ENCODE data around the gene YWHAQ. TPM values are rescaled to one million over a fixed set of nuclear protein-coding genes. Genes with fewer than 3 reads are reported as not detected.
"Not testable (repeated sequence)": the region's sequence is repeated elsewhere in the genome, so short reads cannot be mapped to it uniquely, and the experiment has no call there.

YWHAQ gene
- total RNA-seq, 1 donor from 2014 or later, result 119 TPM

DNA sequence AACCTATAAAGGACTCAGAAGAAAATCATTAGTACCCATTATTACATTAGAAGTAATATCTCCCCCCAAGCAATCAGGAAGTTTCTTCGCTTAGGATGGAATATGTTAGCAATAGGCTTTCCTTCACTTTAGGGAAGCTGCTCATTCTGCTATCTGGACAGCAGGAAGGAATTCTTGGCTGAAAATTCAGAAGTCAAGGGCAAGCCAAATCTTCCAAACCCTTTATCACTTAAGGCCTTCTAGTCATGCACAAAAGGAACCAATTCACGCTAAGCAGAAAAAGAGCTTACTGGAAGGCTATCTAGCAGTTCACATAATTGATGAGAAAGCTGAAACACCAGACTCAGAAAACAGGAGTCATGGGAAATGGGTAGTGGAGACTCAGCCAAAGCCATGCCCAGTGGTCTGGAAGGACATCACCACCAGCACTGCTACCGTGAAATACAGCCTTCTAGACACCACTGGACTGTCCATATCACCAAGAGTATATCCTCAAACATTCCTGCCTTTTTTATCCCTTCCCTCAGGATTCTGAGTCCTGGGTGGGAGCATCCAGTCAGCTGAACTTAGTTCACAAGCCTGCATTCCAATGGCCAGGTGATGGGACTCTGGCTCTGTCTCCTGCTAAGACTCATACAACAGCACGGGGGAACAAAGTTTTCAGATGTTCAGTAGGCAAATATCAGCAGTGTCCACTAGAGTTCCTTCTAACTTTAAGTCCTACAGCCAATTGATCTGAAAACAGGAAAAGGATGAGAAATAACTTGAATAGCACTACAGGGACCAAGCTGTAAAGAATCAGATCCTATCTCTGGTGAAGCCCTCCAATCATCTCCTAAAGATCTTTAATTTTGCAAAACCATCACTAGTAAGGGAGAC lies 60.4 kb downstream of the YWHAQ start:
- intact Hi-C loops (cut with micrococcal nuclease), result no loop called here
- DNase-seq (no peak), ATAC-seq (no peak)

DNA sequence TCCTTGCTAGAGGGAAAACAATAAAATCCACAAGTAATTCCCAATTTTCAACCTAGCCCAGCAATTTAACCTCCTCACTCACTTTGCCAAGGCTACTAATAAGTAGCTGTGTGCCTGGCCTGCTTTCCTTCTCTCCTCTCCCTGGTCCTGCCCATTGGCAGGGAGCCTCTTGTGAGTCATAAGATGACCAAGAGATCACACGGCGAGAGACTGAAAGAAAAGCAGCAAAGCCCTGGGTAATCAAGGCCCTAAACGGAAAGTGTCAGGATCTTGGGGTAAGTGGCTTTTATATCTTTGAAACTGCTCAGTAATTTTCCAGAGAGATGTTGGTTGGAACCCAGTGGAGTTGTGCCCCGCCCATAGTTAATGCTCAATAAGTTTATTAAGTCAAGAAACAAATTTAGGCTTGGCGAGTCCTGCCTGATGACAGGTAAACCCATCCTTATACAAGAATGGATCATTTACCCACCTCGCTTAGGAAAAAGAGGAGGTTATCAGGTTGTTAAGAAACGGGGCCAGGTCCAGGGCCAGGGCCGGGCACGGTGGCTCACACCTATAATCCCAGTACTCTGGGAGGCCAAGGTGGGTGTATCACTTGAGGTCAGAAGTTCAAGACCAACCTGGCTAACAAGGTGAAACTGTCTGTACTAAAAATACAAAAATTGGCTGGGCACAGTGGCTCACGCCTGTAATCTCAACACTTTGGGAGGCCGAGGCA lies 65.2 kb downstream of the YWHAQ start:
- ATAC-seq, result peak; percentile 95
- intact Hi-C loops (cut with micrococcal nuclease), result no loop called here
- DNase-seq, result peak; percentile 74

DNA sequence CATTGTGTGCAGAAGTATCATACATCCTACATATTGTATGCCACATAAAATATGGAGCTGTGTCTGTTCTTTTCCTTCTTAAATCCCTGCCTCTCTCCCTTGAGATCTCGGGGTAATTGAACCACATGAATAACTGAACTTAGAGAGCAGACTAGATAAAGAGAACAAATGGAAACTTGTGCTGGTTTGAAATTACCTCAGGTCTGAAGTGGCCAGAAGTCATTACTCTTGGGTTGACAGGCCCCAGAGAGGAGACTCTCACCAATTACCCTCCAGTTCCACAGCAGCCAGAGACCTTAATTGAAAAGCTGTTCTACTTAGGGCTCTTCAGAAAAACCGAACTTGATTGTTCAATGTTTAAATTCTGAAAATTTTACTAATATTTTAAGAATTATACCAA lies 70.2 kb downstream of the YWHAQ start:
- no peak for ATAC-seq
- no peak for DNase-seq
- intact Hi-C loops (cut with micrococcal nuclease), result no loop called here

DNA sequence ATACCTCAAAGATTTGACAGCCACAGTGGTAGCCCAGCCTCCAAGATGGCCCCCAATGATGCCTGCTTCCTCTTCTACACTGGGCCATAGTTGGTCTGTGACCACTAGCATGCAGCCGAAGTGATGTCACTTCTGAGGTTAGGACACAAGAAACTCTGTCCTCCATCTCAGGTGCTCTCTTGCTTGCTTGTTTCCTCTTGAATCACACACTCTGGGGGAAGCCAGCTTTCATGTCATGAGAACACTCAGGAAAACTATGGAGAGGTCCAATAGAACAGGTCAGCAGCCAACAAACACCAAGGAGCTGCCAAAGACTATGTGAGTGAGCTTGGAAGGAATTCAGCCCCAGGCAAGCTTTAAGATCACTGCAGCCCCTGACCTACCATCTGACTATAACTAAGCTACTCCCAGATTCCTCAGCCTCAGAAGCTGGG lies 71.8 kb downstream of the YWHAQ start:
- intact Hi-C loops (cut with micrococcal nuclease), result no loop called here
- DNase-seq, result no peak
- ATAC-seq, result no peak

DNA sequence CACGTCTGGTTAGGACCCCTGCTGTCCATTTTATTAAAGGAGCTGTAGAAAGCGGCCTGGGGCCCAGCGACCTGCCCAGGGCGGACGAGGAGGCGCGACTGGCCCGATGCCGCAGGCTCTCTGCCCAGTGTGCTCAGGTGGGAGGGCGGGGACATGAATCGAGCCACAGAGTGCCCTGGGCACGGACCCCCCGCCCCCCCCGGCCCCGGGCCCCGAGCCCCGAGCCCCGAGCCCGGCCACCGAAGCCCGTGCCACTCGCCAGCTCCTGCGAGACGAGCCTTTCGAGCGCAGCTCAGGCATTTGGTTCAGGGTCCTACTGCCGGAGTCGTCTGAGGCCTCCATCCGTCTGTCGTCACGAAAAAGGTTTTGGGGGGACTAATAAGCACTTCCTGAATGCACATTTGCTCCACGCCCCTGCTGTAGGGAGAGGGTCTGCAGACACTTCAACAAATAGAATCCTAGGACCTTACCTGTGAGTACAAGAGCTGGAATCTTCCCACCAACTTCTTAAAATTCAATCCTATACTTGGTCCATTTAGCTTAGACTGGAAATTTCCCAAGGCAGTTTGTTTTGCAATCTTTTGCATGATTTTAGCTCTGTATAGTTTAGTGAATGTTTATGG lies 74.6 kb downstream of the YWHAQ start:
- ATAC-seq (peak; percentile 62), DNase-seq (no peak)
- intact Hi-C loops (cut with micrococcal nuclease), result no loop called here

DNA sequence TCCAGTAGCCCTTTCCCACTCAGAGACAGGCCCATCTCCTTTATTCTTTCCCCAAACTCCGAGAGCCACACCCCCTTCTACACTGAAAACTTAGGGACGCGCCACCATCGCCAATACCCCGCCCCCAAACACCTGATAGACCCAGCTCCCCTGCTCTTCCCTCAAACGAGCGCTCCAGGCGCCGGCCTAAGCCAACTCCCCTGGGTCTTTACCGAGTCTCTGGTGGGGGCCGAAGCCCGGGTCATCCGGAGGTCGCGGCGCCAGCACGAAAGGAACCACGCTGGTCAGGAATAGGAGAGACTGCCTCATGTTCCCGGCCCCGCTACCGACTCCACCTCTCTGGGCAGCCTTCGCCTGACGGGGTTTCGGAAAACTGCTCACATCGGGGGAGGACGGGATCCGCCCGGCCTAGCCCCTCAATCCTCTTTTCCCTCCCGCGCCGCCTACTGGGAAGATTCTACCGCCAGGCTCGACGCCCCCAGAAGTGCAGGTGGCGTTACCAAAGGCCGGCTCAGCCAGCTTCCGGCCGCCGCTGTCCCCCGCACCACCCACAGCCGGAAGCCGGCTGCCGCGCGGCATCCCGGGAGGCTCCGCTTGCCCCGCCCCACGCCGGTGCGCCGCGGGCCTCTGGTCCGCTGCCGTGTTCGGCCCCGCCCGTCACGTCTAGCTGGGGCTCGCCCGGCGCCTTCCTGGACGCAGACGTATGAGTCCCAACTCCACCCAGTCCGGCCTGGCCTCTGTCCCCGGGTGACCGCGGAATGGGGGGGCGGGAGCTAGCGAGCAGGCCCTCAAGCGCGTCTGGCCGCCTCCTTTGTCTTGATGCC lies 75.3 kb downstream of the YWHAQ start, which contains the start of gene ADAM17:
TSS of gene ADAM17 (minus strand) at position 534 of the 824 bp plus-strand sequence. CDS start at position 309, 225 bp downstream.
- intact Hi-C loops (cut with micrococcal nuclease), result no loop called here
- peak; percentile 99 for DNase-seq
- peak; percentile 96 for ATAC-seq

DNA sequence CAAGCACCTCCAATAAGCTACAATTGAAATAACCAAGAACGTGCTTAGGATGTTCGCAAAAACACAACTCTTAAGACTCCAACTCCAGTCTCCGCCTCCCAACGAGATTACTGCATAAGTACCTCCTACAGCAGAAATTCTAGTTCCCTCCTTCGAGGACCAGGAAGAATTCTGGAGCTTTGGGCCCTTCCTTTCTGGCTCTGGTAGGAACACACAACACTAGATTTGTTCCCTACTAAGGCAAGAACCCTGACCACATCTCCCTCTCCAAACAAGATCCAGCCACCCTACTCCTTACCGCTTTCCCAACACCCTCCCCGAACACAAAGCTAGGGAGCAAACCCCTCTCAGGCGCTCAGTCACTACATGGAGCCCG lies 75.9 kb downstream of the YWHAQ start:
- ATAC-seq (peak; percentile 6), DNase-seq (no peak)
- intact Hi-C loops (cut with micrococcal nuclease), result no loop called here

DNA sequence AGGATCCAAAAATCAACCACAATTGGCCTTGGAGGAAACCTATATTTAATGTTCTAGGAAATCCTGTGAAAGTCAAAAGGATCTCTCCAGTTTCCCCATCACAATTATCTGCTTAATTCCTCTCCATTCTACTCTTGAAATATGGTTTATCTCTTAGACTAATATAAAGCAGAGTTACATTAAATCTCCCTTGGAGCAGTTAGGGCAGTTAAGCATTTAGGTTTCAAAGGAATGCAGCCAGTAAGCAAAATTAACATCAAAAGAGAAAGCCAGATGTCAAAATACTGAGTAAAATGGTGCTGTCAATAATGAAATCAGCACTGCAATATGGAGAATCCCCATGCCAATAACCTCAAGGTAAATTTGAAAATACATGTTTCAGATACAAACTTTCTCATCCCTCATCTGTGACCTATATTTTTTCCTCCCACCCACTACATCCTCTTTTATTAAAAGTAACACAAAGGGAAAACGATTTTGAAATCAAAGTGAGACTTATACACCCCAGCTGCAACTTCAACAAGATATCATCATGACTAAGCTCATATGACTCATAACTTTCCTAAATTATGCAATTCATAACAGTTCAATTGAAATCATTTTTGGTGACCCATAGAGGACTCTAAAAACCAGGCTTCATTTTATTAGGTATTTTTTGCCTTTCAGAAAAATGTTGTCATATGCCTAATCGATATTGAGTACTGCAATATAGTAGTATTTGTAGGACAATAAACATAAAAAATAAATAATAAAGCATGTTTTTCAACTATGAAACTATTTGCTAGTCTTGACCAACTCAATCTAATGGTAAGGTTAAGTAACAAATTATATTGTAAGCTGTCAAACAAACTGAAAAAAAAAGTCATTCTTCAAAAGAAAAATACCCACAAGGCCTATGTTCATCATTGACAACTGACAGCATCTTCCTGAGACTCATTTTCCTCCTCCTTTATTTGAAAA lies 78.3 kb downstream of the YWHAQ start:
- intact Hi-C loops (cut with micrococcal nuclease), result no loop called here
- no peak for ATAC-seq
- no peak for DNase-seq

DNA sequence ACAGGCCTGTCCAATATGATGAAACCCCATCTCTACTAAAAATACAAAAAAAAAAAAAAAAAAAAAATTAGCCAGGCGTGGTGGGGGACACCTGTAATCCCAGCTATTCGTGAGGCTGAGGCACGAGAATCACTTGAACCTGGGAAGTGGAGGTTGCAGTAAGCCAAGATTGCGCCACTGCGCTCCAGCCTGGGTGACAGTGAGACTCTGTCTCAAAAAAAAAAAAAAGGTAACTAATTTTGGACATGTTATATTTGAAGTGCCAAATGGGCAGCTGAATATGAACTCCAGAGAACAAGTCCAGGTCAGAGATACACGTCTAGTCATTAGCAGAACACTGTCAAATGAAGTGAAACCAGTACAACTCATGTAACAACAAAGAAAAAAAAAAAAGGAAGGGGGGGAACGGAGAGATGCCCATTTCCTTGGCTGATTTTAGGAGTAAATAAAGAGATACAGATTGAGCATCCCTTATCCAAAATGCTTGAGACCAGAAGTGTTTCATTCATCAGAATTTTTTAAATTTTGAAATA lies 79.9 kb downstream of the YWHAQ start:
- ATAC-seq; DNase-seq; intact Hi-C loops (cut with micrococcal nuclease): not testable (repeated sequence)

DNA sequence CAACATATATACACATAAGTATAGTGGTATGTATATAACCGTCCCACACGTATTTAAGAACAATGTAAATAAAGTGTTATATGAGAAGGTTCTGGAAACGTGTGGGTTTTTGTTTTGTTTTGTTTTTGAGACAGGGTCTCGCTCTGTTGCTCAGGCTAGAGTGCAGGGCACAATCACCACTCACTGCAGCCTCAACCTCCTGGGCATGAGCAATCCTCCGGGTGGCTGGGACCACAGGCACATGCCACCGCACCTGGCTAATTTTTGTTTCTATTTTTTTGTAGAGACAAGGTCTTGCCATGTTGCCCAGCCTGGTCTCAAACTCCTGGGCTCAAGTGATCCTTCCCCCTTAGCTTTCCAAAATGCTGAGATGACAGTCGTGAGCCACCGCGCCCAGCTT lies 81.4 kb downstream of the YWHAQ start:
- ATAC-seq, result no peak
- intact Hi-C loops (cut with micrococcal nuclease), result no loop called here
- DNase-seq, result no peak

DNA sequence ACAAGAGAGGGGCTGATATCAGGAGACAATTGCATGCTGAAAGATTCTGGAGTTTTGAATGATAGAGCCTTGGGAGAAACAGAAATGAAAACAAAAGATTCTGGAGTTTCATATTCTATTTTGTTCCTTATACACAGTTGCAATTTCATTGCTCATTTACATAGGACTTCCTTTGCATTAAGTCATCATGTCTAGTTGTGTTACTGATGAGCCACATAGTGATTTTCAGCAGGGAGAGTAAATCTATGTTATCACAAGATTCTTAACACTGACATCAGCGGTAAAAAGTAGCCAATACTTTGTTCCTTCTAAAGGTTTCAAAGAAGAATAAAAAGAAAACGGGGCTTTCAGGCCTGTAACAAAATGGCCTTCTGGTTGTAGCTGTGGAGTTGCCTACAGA lies 82.3 kb downstream of the YWHAQ start:
- ATAC-seq (no peak), DNase-seq (no peak)
- intact Hi-C loops (cut with micrococcal nuclease), result no loop called here

DNA sequence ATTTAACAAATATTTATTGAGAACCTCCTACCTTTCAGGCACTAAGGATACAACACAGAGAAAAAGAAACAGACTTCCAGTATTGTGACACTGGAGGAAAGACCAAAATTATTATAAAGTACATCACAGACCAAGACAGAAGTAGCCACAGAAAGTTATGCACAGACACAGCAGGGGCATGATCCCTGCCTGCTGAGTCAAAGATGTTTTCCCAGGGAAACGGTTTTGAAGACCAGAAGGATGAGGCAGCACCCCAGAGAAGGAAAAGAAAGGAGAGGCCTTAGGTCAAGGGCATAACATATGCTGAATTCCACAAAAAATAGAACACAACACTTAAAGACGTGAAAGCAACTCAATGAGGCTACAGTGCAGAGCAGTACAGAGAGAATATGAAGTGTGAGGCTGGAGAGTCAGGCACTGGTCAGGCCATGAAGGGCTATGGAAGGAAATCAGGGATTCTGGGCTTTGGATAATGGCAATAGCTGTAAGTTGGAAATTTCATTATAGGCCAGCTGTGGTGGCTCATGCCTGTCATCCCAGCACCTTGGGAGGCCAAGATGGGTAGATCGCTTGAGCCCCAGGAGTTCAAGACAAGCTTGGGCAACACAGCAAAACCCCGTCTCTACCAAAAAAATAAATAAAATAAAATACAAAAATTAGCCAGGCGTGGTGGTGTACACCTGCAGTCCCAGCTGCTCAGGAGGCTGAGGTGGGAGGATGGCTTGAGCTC lies 83.4 kb downstream of the YWHAQ start:
- intact Hi-C loops (cut with micrococcal nuclease), result no loop called here
- DNase-seq (no peak), ATAC-seq (no peak)

DNA sequence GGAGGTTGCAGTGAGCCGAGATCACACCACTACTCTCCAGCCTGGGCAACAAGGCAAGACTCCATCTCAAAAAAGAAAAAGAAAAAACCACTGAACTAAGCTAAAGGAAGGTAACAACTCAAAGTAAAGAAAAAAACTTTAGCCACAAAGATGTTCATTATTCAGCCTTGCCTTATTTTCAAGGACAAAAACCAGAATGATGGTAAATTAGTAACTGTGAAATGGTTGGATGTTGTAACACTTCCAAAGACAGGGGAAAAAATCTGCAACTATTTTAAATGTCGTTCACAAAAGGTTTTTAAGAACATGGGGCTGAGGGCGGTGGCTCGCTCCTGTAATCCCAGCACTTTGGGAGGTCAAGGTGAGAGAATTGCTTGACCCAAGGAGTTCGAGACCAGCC lies 85.3 kb downstream of the YWHAQ start:
- ATAC-seq, result no peak
- intact Hi-C loops (cut with micrococcal nuclease), result no loop called here
- DNase-seq, result no peak

DNA sequence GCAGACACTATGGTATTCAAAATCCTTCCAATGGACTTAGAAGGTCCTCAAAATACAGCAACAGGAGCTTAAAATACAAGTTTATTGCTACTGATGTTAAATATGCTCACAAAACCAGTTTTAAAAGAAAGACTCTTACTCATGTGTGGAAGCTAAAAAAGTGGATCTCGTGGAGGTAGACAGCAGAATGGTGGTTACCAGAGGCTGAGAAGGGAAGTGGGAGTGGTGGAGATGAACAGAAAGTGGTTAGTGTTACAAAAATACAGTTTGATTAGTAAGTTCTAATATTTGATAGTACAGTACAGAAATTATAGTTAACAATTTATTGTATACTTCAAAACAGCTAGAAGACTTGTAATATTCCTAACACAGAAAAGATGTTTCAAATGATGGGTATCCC lies 87.2 kb downstream of the YWHAQ start:
- intact Hi-C loops (cut with micrococcal nuclease), result no loop called here
- ATAC-seq (no peak), DNase-seq (no peak)

DNA sequence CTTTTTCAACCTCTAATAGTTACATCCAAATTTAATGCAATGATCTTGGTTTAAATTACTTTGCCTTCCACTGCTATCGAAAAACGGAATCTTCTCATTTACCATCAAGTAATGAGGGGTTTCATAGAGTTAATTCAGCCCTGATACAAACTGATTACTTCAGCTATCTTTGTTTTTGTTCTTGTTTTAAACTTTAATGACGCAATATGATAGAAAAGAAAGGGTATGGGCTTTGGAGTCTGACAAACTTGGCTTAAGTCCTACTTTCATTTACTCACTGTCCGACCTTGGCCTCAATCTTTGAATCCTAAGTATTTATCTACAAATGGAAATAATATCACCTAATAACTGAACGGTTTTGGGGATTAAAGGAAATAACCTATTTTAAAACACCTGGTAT lies 91.3 kb downstream of the YWHAQ start:
- peak; percentile 68 for ATAC-seq
- no peak for DNase-seq
- intact Hi-C loops (cut with micrococcal nuclease), result no loop called here

DNA sequence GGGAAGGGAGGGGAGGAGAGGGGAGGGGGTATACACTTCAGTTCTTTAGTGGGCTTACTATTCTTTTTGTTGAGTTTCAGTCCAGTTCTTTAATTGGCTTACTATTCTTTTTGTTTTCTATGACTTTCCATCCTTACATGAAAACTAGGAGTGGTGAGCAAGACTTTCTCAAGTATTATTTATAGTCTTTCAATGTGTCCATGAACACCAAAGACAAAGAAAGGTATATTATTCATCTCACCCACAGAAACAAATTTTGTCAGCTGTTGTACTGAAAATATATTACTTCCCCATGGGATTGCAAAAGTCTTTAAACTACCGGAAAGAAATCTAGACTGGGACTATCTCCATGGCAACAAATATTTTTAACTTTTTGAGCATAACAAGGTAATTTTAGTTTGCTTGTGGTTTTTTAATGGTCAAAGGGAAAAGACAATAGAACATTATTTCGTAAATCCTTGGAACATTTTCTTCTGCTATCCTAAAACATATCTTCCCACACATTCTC lies 92.7 kb downstream of the YWHAQ start:
- DNase-seq, result no peak
- intact Hi-C loops (cut with micrococcal nuclease), result no loop called here

DNA sequence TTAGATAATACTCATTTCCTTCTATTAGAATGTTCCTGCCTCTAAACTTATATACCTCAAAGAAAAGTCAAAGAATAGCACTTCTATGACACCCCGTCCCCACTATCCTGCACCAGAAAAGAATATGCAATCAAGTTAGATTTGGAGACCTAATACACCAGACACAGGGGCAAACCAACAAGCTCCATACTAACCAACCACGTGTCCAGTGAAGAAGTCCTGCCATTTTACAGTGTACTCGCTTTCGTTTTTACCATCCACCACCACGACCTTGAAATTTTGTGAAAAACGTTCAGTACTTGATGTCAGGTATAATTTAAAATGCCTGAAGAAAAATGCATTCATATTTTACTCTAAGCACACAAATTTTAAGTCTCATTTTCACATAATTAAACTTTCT lies 94.3 kb downstream of the YWHAQ start:
- intact Hi-C loops (cut with micrococcal nuclease), result no loop called here
- ATAC-seq (no peak), DNase-seq (no peak)

More for the DNA sequence above, 92.7 kb downstream of the YWHAQ start:
- ATAC-seq, result peak; percentile 57

All from left ventricle myocardium superior (tissue), 1 donor.